GM23248 (cell line): ENCODE data around the gene CNTLN.

ENCODE experiments used
- EZH2 ChIP-seq: fragments of 200-600 bp; sonication (generic); IDR thresholded peaks from 2 replicates; pipeline ENCODE4 v1.6.1; 2018; ENCODE audit warnings: antibody characterized with exemption, mild to moderate bottlenecking; ENCODE audit not compliant: insufficient read depth, poor library complexity, severe bottlenecking
- EZH2phosphoT487 ChIP-seq: fragments of 200-600 bp; sonication (generic); IDR thresholded peaks from 2 replicates; pipeline ENCODE4 v1.6.1; 2018; ENCODE audit warnings: antibody characterized with exemption, moderate library complexity, mild to moderate bottlenecking, low read depth; ENCODE audit not compliant: insufficient read depth

DNA sequence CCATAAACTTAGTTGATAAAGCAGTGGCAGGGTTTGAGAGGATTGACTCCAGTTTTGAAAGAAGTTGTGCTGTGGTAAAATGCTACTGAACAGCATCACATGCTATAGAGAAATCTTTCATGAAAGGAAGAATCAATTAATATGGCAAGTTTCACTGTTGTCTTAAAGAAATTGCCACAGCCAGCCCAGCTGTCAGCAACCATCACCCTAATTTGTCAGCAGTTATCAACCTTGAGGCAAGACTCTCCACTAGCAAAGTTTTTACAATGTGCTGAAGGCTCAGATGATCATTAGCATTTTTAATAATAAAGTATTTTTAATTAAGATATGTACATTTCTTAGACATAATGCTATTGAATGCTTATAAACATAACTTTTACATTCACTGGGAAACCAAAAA lies 343.0 kb downstream of the CNTLN start:
- TF ChIP-seq EZH2 (no peak), EZH2phosphoT487 (no peak)
